Small intestine (tissue), 7 donors: Measurements from ENCODE around the gene SYNCRIP. TPM values are rescaled to one million over a fixed set of nuclear protein-coding genes. Genes with fewer than 3 reads are reported as not detected.

Source experiments
- DNase-seq, 2 donors: peaks; one replicate each; pipeline versions ENCODE4 v3.0.0 to v3.0.0-alpha.2; 2013
- FAIRE-seq: peaks from 2 replicates; lab custom pipeline; 2012; peaks lifted over from hg19 to GRCh38; lab: Jason Lieb, UNC
- H3K27ac ChIP-seq, 3 donors: one replicate each; pipeline ENCODE4 v1.5.1; 2013; ENCODE audit warnings: low read length in 2 of 3, mild to moderate bottlenecking in 2 of 3, control low read depth in 1 of 3, inconsistent platforms in 1 of 3, low read depth in 1 of 3, moderate library complexity in 1 of 3
- H3K27me3 ChIP-seq, 3 donors: one replicate each; pipeline ENCODE4 v1.6.1; 2013; ENCODE audit warnings: low read length in 3 of 3, inconsistent platforms in 1 of 3; ENCODE audit not compliant: control insufficient read depth in 3 of 3, insufficient read depth in 3 of 3
- H3K36me3 ChIP-seq, 3 donors: one replicate each; pipeline ENCODE4 v1.6.1; 2013; ENCODE audit warnings: low read length in 3 of 3, inconsistent platforms in 1 of 3, low read depth in 1 of 3, mild to moderate bottlenecking in 1 of 3, moderate library complexity in 1 of 3; ENCODE audit not compliant: control insufficient read depth in 3 of 3, insufficient read depth in 2 of 3
- H3K4me1 ChIP-seq, 3 donors: one replicate each; pipeline ENCODE4 v1.6.1; 2013; ENCODE audit warnings: low read length in 2 of 3, inconsistent platforms in 1 of 3, low read depth in 1 of 3, mild to moderate bottlenecking in 1 of 3, moderate library complexity in 1 of 3; ENCODE audit not compliant: control insufficient read depth in 3 of 3, insufficient read depth in 2 of 3
- H3K4me3 ChIP-seq, 3 donors: one replicate each; pipeline ENCODE4 v1.5.1; 2013; ENCODE audit warnings: low read length in 3 of 3, control low read depth in 1 of 3, inconsistent platforms in 1 of 3, low read depth in 1 of 3, mild to moderate bottlenecking in 1 of 3, moderate library complexity in 1 of 3
- H3K9me3 ChIP-seq, 2 donors: one replicate each; pipeline ENCODE4 v1.6.1; 2013; ENCODE audit warnings: low read depth in 1 of 2, low read length in 1 of 2; ENCODE audit not compliant: control insufficient read depth in 2 of 2, insufficient read depth in 1 of 2
- WGBS, 3 donors: extraction: QIAGEN DNeasy Blood & Tissue Kit; methylation state at CpG; one replicate each; pipeline ENCODE4 v1.1.7; 2013; 5-methylcytosine and 5-hydroxymethylcytosine counted together
- polyA plus RNA-seq, 4 donors: library from polyadenylated mRNA; stranded (reverse) in 3 of 4; unstranded in 1 of 4; fragments of 200-250 nt in 3 of 4; fragments of 120-200 nt in 1 of 4; gene quantifications; one replicate each; pipeline versions ENCODE4 v1.2.1 to v1.2.3, GENCODE V29; 2013
- donor health status: healthy with polysubstance abuse.
- donor health status: control.
- donor health status: control.
- donor health status: Bipolar disorder and iron deficiency.
- donor health status: healthy.

The SYNCRIP gene
- polyA plus RNA-seq, 4 donors = 23.0 to 96.6 (median 41.4) TPM

DNA sequence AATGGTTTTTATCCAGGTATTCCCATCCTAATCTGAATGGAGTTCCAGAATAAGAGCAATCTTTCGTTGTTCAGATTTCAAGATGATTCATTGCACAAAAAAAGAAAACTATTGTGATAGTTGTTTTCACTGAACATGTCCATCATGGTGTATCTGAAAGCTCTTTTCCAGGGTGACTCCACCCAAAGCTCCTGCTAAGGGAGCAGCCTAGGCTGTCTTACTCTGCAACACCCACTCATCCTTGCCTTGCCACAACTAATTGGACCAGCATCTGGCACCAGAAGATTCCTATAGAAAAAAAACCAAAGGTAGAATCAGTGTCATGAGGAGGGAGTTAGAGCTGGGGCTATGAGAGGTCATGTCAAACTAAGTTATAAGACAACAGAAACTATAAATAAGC, 7.9 kb upstream of the SYNCRIP start:
- Histone ChIP-seq H3K4me1 (no peaks in the 10 kb centered on the region), H3K27ac (no peak overlapping the region), H3K27me3 (no peaks in the 10 kb centered on the region), H3K9me3 (no peaks in the 10 kb centered on the region), H3K36me3 (no peaks in the 10 kb centered on the region), H3K4me3 (no peak overlapping the region)
- 92 to 100% (median 97%) methylated on average over 1 of the region's 1 CpG for WGBS, 3 donors
- DNase-seq = no peak
- FAIRE-seq = no peak

DNA sequence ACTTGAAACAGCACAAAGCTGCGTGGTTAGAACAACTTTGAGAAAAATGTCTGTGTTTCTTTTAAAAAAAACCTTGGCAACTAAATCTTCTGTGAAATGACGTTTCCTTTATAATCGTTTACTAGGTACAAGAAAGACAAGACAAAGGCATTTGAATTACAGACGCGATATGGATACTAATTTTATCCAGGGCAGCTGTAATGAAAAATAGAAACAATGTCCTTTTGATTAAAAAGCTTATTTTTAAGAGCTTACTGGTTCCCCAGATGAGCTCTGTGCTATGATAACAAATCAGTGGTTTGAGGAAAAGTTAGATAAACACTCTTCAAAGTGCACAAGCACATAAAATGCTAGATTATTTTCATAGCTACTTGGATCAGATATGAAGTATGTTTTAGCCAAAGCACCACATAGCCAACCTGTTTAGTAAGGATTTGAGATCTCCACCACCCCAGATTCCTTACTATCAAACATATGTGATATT, 1.6 kb upstream of the SYNCRIP start:
- Histone ChIP-seq H3K27me3 (no peaks in the 10 kb centered on the region), H3K36me3 (peaks cover 0 to 2% (median 0%) of the 10 kb centered on the region in 3 donors), H3K27ac (peak overlapping the region; percentile 97 to 100 (median 100)), H3K9me3 (no peaks in the 10 kb centered on the region), H3K4me1 (peaks cover 0 to 6% (median 3%) of the 10 kb centered on the region in 3 donors), H3K4me3 (peak overlapping the region; percentile 69 to 99 (median 90))
- 0 to 2% (median 0%) methylated on average over 5 of the region's 5 CpGs for WGBS, 3 donors
- FAIRE-seq = no peak
- DNase-seq = no peak

DNA sequence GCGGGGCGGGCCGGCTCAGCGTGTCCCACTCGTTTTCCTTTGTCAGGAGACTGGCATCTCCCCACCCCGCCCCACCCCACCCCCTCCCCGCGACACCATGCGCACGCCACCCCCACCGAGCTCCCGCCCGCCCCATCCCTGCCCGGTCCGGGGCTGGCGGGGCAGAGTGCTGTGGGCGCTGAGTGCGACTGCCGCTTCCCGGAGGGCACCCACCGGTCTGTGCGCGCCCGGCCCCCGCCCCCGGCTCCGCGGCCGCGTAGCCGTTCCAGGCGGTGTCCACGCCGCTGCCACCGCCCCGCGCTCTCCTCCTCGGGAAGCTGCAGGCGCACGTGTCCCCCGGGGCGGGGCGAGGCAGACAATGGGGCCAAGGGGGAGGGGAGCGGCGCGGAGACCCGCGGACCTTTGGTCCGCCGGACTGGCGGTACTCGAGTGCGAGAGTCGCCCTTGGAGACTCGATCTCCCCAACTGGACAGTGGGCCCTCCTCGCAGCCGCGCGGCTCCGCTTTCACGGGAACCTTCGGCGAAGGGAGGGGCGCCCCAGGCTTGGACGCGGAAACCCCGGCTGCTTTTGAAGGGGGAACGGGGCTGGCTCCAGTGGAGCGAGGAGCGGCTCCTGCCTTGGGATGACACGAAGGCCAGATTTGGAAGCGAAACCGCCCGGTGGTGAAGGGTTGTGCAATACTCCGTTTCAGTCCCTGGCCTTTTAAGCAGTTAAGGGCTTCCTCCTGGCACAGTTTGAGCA, 1.0 kb upstream of the SYNCRIP start:
- Histone ChIP-seq H3K9me3 (no peaks in the 10 kb centered on the region), H3K36me3 (peaks cover 0 to 4% (median 4%) of the 10 kb centered on the region in 3 donors), H3K27ac (peak overlapping the region; percentile 97 to 100 (median 100)), H3K27me3 (no peaks in the 10 kb centered on the region), H3K4me3 (peak overlapping the region; percentile 69 to 99 (median 90)), H3K4me1 (peaks cover 0 to 8% (median 3%) of the 10 kb centered on the region in 3 donors)
- peak; percentile 90 to 95 for DNase-seq
- 0 to 1% (median 1%) methylated on average over 35 to 75 of the region's 75 CpGs for WGBS, 3 donors
- FAIRE-seq = no peak

DNA sequence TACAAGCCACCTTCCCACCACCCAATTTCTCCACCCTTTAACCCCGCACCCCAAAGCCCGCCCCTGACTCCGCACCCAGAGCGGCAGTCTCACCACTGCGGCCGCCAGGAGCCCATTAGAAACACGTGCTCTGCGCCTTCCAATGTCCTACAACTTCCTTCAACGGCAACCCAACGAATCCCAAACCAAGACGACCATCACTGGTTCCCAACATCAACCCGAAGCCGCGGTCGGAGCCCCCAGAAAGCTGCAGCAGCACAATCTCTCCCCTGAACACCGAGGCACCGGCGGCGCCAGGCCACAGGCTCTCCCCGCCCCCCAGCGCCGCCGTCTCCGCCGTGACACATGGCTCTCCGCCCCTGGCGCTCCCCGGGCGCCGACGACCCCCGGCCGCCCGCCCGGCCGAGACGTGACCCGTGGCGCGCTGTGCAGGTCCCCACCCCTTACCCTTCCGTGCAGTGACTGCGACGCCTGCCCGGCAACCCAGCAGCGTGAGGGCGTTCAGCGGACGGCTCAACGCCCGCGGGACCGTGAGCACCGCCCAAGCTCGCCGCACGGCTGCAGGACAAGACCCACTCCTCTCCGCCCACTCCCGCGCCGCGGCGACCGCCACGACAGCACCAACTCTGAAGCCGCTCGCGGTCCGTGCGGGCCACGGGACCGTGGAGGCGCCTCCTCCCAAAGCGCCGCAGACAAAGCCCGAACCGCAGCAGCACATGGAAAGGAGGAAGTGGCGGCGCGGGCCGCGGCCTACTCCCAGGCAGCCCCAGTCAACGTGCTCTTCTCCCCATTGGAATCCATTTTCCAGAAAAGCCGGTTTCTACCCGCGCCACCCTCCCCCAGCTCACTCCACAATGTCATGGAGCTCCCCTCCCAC, 551 bp downstream of the SYNCRIP start:
- H3K4me3 ChIP-seq = peak overlapping the region; percentile 64 to 99 (median 99)
- H3K27ac ChIP-seq = peak overlapping the region; percentile 99 to 100 (median 100)
- no peaks in the 10 kb centered on the region for H3K9me3 ChIP-seq
- FAIRE-seq = no peak
- H3K36me3 ChIP-seq = peaks cover under 1 to 8% (median 4%) of the 10 kb centered on the region in 3 donors
- H3K4me1 ChIP-seq = peaks cover 0 to 8% (median 3%) of the 10 kb centered on the region in 3 donors
- WGBS, 3 donors = 0 to 1% (median 0%) methylated on average over 71 to 85 of the region's 85 CpGs
- no peaks in the 10 kb centered on the region for H3K27me3 ChIP-seq
- peak; percentile 65 to 77 for DNase-seq

DNA sequence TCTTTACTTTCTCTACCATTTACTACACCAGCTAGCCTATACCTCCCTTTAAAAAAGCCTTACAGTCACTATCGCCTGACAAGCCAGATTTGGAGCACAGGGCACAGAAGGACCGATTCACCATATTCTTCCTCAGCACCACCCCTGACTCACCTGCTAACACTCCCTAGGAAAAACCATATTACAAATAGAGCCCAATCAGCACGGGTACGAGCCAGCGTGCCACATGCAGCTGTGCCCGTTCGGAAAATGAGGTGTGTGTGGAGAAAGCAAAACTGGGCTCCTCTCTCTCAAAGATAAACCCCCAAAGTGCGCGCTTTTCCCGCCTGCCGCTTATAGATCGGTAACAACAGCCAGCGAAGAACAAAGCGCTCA, 1.2 kb downstream of the SYNCRIP start:
- FAIRE-seq = no peak
- DNase-seq = no peak
- H3K4me3 ChIP-seq = peak overlapping the region; percentile 64 to 99 (median 99)
- peaks cover 0 to 8% (median 3%) of the 10 kb centered on the region in 3 donors for H3K4me1 ChIP-seq
- peaks cover 2 to 8% (median 8%) of the 10 kb centered on the region in 3 donors for H3K36me3 ChIP-seq
- no peaks in the 10 kb centered on the region for H3K27me3 ChIP-seq
- 0 to 2% (median 0%) methylated on average over 14 of the region's 14 CpGs for WGBS, 3 donors
- no peaks in the 10 kb centered on the region for H3K9me3 ChIP-seq
- peak overlapping the region in 2 of 3 donors; percentile 29 to 100 for H3K27ac ChIP-seq

DNA sequence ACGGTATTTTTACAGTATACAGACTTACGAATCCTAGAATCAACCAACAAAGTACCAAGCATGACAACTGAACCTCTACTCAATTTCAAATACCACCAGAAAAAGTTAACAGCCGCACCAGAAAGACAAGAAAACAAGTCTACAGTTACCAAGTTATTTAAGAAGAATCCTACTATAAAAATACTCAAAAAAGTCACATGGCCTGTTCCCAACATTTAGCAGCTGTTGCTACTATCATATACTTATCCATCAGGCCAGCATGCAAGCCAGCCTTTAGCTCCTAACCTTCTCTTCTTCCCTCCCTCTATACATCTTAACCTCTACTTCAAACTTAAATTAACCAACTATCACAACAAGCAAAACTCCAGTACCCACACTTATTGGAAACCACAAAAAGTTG, 1.9 kb downstream of the SYNCRIP start:
- no peaks in the 10 kb centered on the region for H3K27me3 ChIP-seq
- H3K9me3 ChIP-seq = no peaks in the 10 kb centered on the region
- H3K4me3 ChIP-seq = peak overlapping the region in 2 of 3 donors; percentile 64 to 99
- H3K4me1 ChIP-seq = peaks cover 0 to 8% (median 3%) of the 10 kb centered on the region in 3 donors
- peaks cover 2 to 12% (median 8%) of the 10 kb centered on the region in 3 donors for H3K36me3 ChIP-seq
- no peak for FAIRE-seq
- DNase-seq = peak in 1 of 2 donors; percentile 13
- no peak overlapping the region for H3K27ac ChIP-seq
- 6 to 24% (median 12%) methylated on average over 3 of the region's 3 CpGs for WGBS, 3 donors

DNA sequence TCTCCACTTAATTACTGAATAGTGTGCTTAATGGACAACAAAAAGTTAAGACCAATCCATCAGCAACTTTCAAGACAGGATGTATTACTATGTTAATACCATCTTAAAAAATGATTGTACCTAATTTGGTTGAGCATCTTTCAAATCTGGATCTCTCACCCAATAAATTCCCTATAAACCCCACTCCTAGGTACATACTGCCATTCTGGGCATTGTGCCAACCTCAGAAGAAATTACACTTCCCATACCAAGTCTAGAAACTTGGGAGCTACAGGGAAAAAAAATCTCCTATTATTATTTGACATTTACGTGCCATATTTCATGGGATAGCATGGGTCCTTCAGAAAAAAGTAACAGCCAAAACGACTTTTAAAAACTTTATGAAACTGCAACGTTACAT, 5.1 kb downstream of the SYNCRIP start:
- peaks cover 0 to 5% (median 0%) of the 10 kb centered on the region in 3 donors for H3K4me1 ChIP-seq
- FAIRE-seq (no peak), DNase-seq (no peak)
- H3K9me3 ChIP-seq = no peaks in the 10 kb centered on the region
- peaks cover 7 to 33% (median 15%) of the 10 kb centered on the region in 3 donors for H3K36me3 ChIP-seq
- H3K4me3 ChIP-seq = no peak overlapping the region
- 50 to 78% (median 61%) methylated on average over 3 of the region's 3 CpGs for WGBS, 3 donors
- H3K27me3 ChIP-seq = no peaks in the 10 kb centered on the region
- no peak overlapping the region for H3K27ac ChIP-seq
